HEK293 (cell line): Measurements from ENCODE around the gene LYZL6.

Experiments used
- BCL11A ChIP-seq: fragments of 450-650 bp; formaldehyde crosslinking; IDR thresholded peaks from 2 replicates; pipeline ENCODE4 v1.5.1; 2016; ENCODE audit warnings: low read depth, missing biosample characterization, missing genetic modification characterization
- GLI2 ChIP-seq: fragments of 450-650 bp; formaldehyde crosslinking; IDR thresholded peaks from 2 replicates; pipeline ENCODE4; 2017; ENCODE audit warnings: missing biosample characterization, missing genetic modification characterization, low read depth, borderline replicate concordance
- INSM2 ChIP-seq: fragments of 450-650 bp; formaldehyde crosslinking; IDR thresholded peaks from 2 replicates; pipeline ENCODE4 v1.5.1; 2016; ENCODE audit warnings: missing biosample characterization, missing genetic modification characterization
- KLF17 ChIP-seq: fragments of 450-650 bp; formaldehyde crosslinking; IDR thresholded peaks from 2 replicates; pipeline ENCODE4 v1.5.1; 2016; ENCODE audit warnings: missing biosample characterization, missing genetic modification characterization
- KLF7 ChIP-seq: fragments of 450-650 bp; formaldehyde crosslinking; IDR thresholded peaks from 2 replicates; pipeline ENCODE4 v1.5.1; 2016; ENCODE audit warnings: missing biosample characterization, missing genetic modification characterization, borderline replicate concordance
- SP7 ChIP-seq: fragments of 450-650 bp; formaldehyde crosslinking; IDR thresholded peaks from 2 replicates; pipeline ENCODE4 v1.5.1; 2016; ENCODE audit warnings: missing biosample characterization, missing genetic modification characterization
- TSHZ1 ChIP-seq: fragments of 450-650 bp; formaldehyde crosslinking; IDR thresholded peaks from 2 replicates; pipeline ENCODE4 v1.5.1; 2016; ENCODE audit warnings: missing biosample characterization, missing genetic modification characterization, borderline replicate concordance
- ZBTB7A ChIP-seq: fragments of 450-650 bp; formaldehyde crosslinking; IDR thresholded peaks from 2 replicates; pipeline ENCODE4 v1.5.1; 2016; ENCODE audit warnings: low read depth, missing biosample characterization, missing genetic modification characterization
- ZFP3 ChIP-seq: fragments of 450-650 bp; formaldehyde crosslinking; IDR thresholded peaks from 2 replicates; pipeline ENCODE4 v1.5.1; 2016; ENCODE audit warnings: low read depth, missing biosample characterization, missing genetic modification characterization
- ZNF121 ChIP-seq: fragments of 450-650 bp; formaldehyde crosslinking; IDR thresholded peaks from 2 replicates; pipeline ENCODE4 v1.5.1; 2016; ENCODE audit warnings: missing biosample characterization, missing genetic modification characterization
- ZNF138 ChIP-seq: fragments of 450-650 bp; formaldehyde crosslinking; IDR thresholded peaks from 2 replicates; pipeline ENCODE4 v1.5.1; 2016; ENCODE audit warnings: missing biosample characterization, missing genetic modification characterization, borderline replicate concordance
- ZNF155 ChIP-seq: fragments of 450-650 bp; formaldehyde crosslinking; IDR thresholded peaks from 2 replicates; pipeline ENCODE4 v1.5.1; 2016; ENCODE audit warnings: missing biosample characterization, missing genetic modification characterization
- ZNF175 ChIP-seq: fragments of 450-650 bp; formaldehyde crosslinking; IDR thresholded peaks from 2 replicates; pipeline ENCODE4 v1.5.1; 2016; ENCODE audit warnings: missing biosample characterization, missing genetic modification characterization
- ZNF24 ChIP-seq: fragments of 450-650 bp; formaldehyde crosslinking; IDR thresholded peaks from 2 replicates; pipeline ENCODE4 v1.5.1; 2016; ENCODE audit warnings: missing biosample characterization, missing genetic modification characterization
- ZNF292 ChIP-seq: fragments of 450-650 bp; formaldehyde crosslinking; IDR thresholded peaks from 2 replicates; pipeline ENCODE4 v1.5.1; 2016; ENCODE audit warnings: low read depth, missing biosample characterization, missing genetic modification characterization, borderline replicate concordance
- ZNF302 ChIP-seq: fragments of 450-650 bp; formaldehyde crosslinking; IDR thresholded peaks from 2 replicates; pipeline ENCODE4 v1.5.1; 2016; ENCODE audit warnings: missing biosample characterization, missing genetic modification characterization, low read depth
- ZNF311 ChIP-seq: fragments of 450-650 bp; formaldehyde crosslinking; IDR thresholded peaks from 2 replicates; pipeline ENCODE4 v1.5.1; 2017; ENCODE audit warnings: missing biosample characterization, missing genetic modification characterization, borderline replicate concordance
- ZNF350 ChIP-seq: fragments of 450-650 bp; formaldehyde crosslinking; IDR thresholded peaks from 2 replicates; pipeline ENCODE4 v1.5.0; 2017; ENCODE audit warnings: missing biosample characterization, mild to moderate bottlenecking, missing genetic modification characterization
- ZNF362 ChIP-seq: fragments of 450-650 bp; formaldehyde crosslinking; IDR thresholded peaks from 2 replicates; pipeline ENCODE4 v1.5.1; 2016; ENCODE audit warnings: missing biosample characterization, missing genetic modification characterization
- ZNF449 ChIP-seq: fragments of 450-650 bp; formaldehyde crosslinking; IDR thresholded peaks from 2 replicates; pipeline ENCODE4 v1.5.1; 2017; ENCODE audit warnings: missing biosample characterization, mild to moderate bottlenecking, missing genetic modification characterization, moderate library complexity
- ZNF510 ChIP-seq: fragments of 450-650 bp; formaldehyde crosslinking; IDR thresholded peaks from 2 replicates; pipeline ENCODE4 v1.5.1; 2018; ENCODE audit warnings: mild to moderate bottlenecking, missing genetic modification characterization, missing biosample characterization; ENCODE audit not compliant: insufficient replicate concordance
- ZNF518A ChIP-seq: fragments of 450-650 bp; formaldehyde crosslinking; conservative IDR thresholded peaks from 2 replicates; pipeline ENCODE4 v1.5.1; 2016; ENCODE audit warnings: low read depth, missing biosample characterization, missing genetic modification characterization
- ZNF521 ChIP-seq: fragments of 450-650 bp; formaldehyde crosslinking; IDR thresholded peaks from 2 replicates; pipeline ENCODE4 v1.5.1; 2017; ENCODE audit warnings: missing biosample characterization, mild to moderate bottlenecking, missing genetic modification characterization
- ZNF544 ChIP-seq: fragments of 450-650 bp; formaldehyde crosslinking; IDR thresholded peaks from 2 replicates; pipeline ENCODE4 v1.5.0; 2017; ENCODE audit warnings: missing biosample characterization, missing genetic modification characterization
- ZNF548 ChIP-seq: fragments of 450-650 bp; formaldehyde crosslinking; IDR thresholded peaks from 2 replicates; pipeline ENCODE4 v1.5.1; 2016; ENCODE audit warnings: missing biosample characterization, missing genetic modification characterization

Gene LYZL6

GRCh38 chr17:35930211-35931065, 13.1 kb downstream of the LYZL6 start, which contains the start of gene RDM1 (continued):
- TF ChIP-seq ZNF449 (tag by site-specific recombination) (no peak), ZNF510 (no peak), KLF7 (tag by site-specific recombination) (no peak), TSHZ1 (no peak), SP7 (tag by site-specific recombination) (peak; percentile 30; the same call in 1 of the 2 replicates), ZNF362 (peak; percentile 46; the same call in 1 of the 2 replicates), ZNF292 (tag by site-specific recombination) (no peak), ZNF155 (tag by site-specific recombination) (no peak), ZNF24 (tag by site-specific recombination) (no peak), KLF17 (no peak), ZNF521 (tag by site-specific recombination) (no peak), ZNF138 (tag by site-specific recombination) (no peak), ZNF311 (tag by site-specific recombination) (no peak), GLI2 (tag by site-specific recombination) (no peak), ZNF548 (no peak), ZBTB7A (tag by site-specific recombination) (no peak), ZFP3 (tag by site-specific recombination) (no peak), ZNF302 (tag by site-specific recombination) (no peak), ZNF121 (tag by site-specific recombination) (no peak), BCL11A (tag by site-specific recombination) (no peak), ZNF544 (tag by site-specific recombination) (no peak), ZNF350 (tag by site-specific recombination) (no peak), INSM2 (no peak), ZNF518A (tag by site-specific recombination) (peak; percentile 18; the same call in 1 of the 2 replicates), ZNF175 (no peak)
